Chondrocyte (in vitro differentiated cells): ENCODE results near the gene RTN4RL2. TPM values are rescaled to one million over a fixed set of nuclear protein-coding genes. Genes with fewer than 3 reads are reported as not detected.

Experiments
- DNase-seq: peaks from one replicate; pipeline ENCODE4 v3.0.0; 2021; ENCODE audit warnings: mixed read lengths, low spot score
- H3K27ac Mint-ChIP-seq: one replicate; pipeline ENCODE4 v1.8.0; 2021; ENCODE audit warnings: mild to moderate bottlenecking, moderate library complexity, mixed read lengths; ENCODE audit not compliant: unreplicated experiment
- H3K27me3 Mint-ChIP-seq: 2 replicates; pipeline ENCODE4 v1.8.0; 2021; ENCODE audit warnings: low read depth, mixed read lengths
- H3K36me3 Mint-ChIP-seq: 2 replicates; pipeline ENCODE4 v1.8.0; 2021; ENCODE audit warnings: low read depth, mixed read lengths
- H3K4me1 Mint-ChIP-seq: 2 replicates; pipeline ENCODE4 v1.8.0; 2021; ENCODE audit warnings: low read depth, mild to moderate bottlenecking, mixed read lengths
- H3K4me3 Mint-ChIP-seq: one replicate; pipeline ENCODE4 v1.8.0; 2021; ENCODE audit warnings: mild to moderate bottlenecking, moderate library complexity, mixed read lengths; ENCODE audit not compliant: unreplicated experiment
- H3K9me3 Mint-ChIP-seq: 2 replicates; pipeline ENCODE4 v1.8.0; 2021; ENCODE audit warnings: low read depth, mixed read lengths
- CTCF ChIP-seq: fragments of 200-600 bp; sonication (generic); IDR thresholded peaks from 2 replicates; pipeline ENCODE4 v1.5.0; 2021; ENCODE audit warnings: antibody characterized with exemption, mild to moderate bottlenecking, moderate library complexity
- total RNA-seq: library from RNA; stranded (reverse); gene quantifications from 3 replicates; pipeline ENCODE4 v1.2.1, GENCODE V29; 2021

Gene RTN4RL2
- total RNA-seq, 1 donor from 2014 or later, result 0.57 TPM

GRCh38 chr11:57459164-57460021 is 935 bp upstream of the RTN4RL2 start:
- peaks cover 55% of the 10 kb centered on the region for H3K27me3 Mint-ChIP-seq
- H3K27ac Mint-ChIP-seq, result peak overlapping the region; percentile 37
- DNase-seq, result no peak
- H3K4me3 Mint-ChIP-seq, result peak overlapping the region; percentile 60
- H3K36me3 Mint-ChIP-seq, result no peaks in the 10 kb centered on the region
- TF ChIP-seq CTCF, result no peak
- no peaks in the 10 kb centered on the region for H3K9me3 Mint-ChIP-seq
- H3K4me1 Mint-ChIP-seq, result peaks cover 24% of the 10 kb centered on the region

DNA sequence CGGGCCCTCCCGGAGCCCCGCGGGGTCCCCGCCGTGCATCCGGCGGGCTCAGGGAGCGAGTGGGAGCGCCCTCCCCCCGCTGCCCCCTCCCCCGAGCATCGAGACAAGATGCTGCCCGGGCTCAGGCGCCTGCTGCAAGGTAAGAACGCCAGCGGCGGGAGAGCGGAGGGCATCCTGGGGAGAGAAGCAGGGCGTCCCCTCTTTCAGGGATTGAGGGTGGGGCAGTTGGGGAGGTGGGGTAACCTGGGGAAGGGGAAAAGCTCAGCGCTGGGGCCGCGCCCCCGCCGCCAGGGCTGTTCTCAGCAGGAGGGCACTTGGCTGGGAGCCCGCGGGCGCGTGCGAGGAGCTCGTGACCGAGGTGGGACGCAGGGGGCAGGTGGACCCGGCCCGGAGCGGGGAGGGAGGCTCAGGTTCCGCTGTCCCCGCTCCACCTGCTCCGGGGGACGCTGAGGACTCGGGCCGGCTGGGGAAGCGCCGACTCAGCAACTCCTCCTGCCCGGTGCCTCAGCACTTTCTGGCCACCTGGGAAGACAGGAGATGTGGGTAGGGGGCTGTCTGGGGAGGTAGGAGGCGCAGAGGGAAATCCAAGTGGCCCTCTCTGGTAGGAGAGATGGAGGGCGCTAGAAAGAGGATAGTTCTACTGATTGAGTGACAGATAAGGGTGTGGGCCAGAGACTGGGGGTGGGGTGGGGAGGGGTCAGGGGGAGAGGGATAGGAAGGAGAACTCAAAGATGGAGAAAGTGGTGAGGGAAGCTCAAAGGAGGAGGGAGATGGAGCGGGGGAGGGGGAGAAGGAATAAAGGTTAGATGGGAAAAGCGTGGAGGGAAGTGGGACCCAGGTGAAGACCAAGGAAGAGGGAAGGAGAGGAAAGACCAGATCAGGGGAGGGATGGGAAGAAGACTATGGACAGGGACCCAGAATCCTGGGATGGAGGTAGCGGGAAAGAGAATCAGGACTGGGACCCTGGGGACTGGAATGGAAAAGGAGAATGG is 726 bp downstream of the RTN4RL2 start:
- no peak for DNase-seq
- peak overlapping the region; percentile 33 for H3K4me3 Mint-ChIP-seq
- H3K36me3 Mint-ChIP-seq, result no peaks in the 10 kb centered on the region
- no peaks in the 10 kb centered on the region for H3K9me3 Mint-ChIP-seq
- peak overlapping the region; percentile 49 for H3K27ac Mint-ChIP-seq
- peaks cover 24% of the 10 kb centered on the region for H3K4me1 Mint-ChIP-seq
- H3K27me3 Mint-ChIP-seq, result peaks cover 51% of the 10 kb centered on the region
- no peak for TF ChIP-seq CTCF

- H3K4me1 Mint-ChIP-seq, result peaks cover 24% of the 10 kb centered on the region
- DNase-seq, result peak; percentile 55
- no peak overlapping the region for H3K27ac Mint-ChIP-seq
- peaks cover 49% of the 10 kb centered on the region for H3K27me3 Mint-ChIP-seq
- no peaks in the 10 kb centered on the region for H3K36me3 Mint-ChIP-seq
- no peak overlapping the region for H3K4me3 Mint-ChIP-seq
- TF ChIP-seq CTCF, result no peak
- H3K9me3 Mint-ChIP-seq, result no peaks in the 10 kb centered on the region
Observed at GRCh38 chr11:57461841-57462489, 1.6 kb downstream of the RTN4RL2 start.

DNA sequence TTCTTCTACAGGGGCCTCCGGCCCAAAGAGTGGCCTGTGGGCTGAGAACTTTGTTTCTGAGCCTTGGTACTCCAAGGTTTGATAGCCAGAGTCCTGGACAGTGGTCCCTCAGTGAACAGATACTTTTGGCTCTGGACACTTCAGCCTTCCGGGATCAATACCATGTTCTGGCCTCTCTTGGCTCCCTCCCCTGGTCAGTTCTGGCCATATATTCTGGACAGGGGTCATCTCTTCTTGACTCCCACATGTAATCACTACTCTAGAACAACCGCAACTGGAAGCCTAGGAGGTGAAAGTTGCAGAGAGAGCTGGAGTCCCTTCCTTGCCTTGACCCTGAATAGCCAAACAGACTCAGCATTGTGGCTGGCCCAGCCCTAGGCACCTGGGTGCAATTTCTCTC is 2.3 kb downstream of the RTN4RL2 start:
- DNase-seq, result no peak
- Mint-ChIP-seq H3K27me3 (peaks cover 46% of the 10 kb centered on the region), H3K4me1 (peaks cover 18% of the 10 kb centered on the region), H3K36me3 (no peaks in the 10 kb centered on the region), H3K4me3 (no peak overlapping the region), H3K9me3 (no peaks in the 10 kb centered on the region), H3K27ac (no peak overlapping the region)
- TF ChIP-seq CTCF, result no peak
